Measurements from ENCODE around the gene PNMA8A. TPM values are rescaled to one million over a fixed set of nuclear protein-coding genes. Genes with fewer than 3 reads are reported as not detected.
A peak's percentile ranks its signal among the peaks of the same experiment; 100 is the strongest.

The PNMA8A gene
- total and polyA plus RNA-seq, 2 of the 8 experiments (the other 6 are each of a cell fraction or from before 2014, with no cell fraction given) = 10.0 to 22.8 TPM

GRCh38 chr19:46495786-46496099, 24.4 kb upstream of the PNMA8A start, which contains the start of gene PNMA8B (continued):
- TF ChIP-seq MAFK (IDR thresholded peaks at IDR 0.05; ENCODE audit: low read depth, low read length) (no peak), ZNF274 (IDR thresholded peaks at IDR 0.05; ENCODE audit: borderline replicate concordance, extremely low read depth, low read length) (no peak), RBBP5 (IDR thresholded peaks at IDR 0.05; ENCODE audit: borderline replicate concordance, low read depth, low read length) (0 out of 2 replicates have a peak, but pooled peaks have one; percentile 19), RFX5 (IDR thresholded peaks at IDR 0.05; ENCODE audit: borderline replicate concordance, low read depth, low read length) (no peak), RXRA (IDR thresholded peaks at IDR 0.05; ENCODE audit: insufficient read depth, low read depth, low read length) (no peak), RAD21 (IDR thresholded peaks at IDR 0.05 in 1 of 2, conservative IDR thresholded peaks at IDR 0.05 in 1 of 2; ENCODE audit: low read depth in 2 of 2, low read length in 2 of 2) (0 out of 4 replicates have a peak, but pooled peaks of 1 of the 2 experiments have one; percentile 7)
- TF ChIP-seq, protein P1, sequence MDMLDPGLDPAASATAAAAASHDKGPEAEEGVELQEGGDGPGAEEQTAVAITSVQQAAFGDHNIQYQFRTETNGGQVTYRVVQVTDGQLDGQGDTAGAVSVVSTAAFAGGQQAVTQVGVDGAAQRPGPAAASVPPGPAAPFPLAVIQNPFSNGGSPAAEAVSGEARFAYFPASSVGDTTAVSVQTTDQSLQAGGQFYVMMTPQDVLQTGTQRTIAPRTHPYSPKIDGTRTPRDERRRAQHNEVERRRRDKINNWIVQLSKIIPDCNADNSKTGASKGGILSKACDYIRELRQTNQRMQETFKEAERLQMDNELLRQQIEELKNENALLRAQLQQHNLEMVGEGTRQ (IDR thresholded peaks at IDR 0.05; ENCODE audit: low read length) = no peak

All from H1 (cell line).